HK-2 (cell line): ENCODE measurements around the gene CCSER1.

ENCODE experiments used
- DNase-seq: peaks from one replicate; pipeline ENCODE4 v3.0.0-alpha.2; 2018; ENCODE audit not compliant: unreplicated experiment

Gene CCSER1

GRCh38 chr4:90189946-90190345, 62.8 kb downstream of the CCSER1 start:
- no peak for DNase-seq

GRCh38 chr4:90190525-90190924, 63.3 kb downstream of the CCSER1 start:
- DNase-seq, result no peak

GRCh38 chr4:90198086-90198847, 71.1 kb downstream of the CCSER1 start:
- no peak for DNase-seq

GRCh38 chr4:90207887-90208454, 80.8 kb downstream of the CCSER1 start:
- no peak for DNase-seq

- DNase-seq, result no peak
Observed at GRCh38 chr4:90209922-90210321, 82.7 kb downstream of the CCSER1 start.

- no peak for DNase-seq
Observed at GRCh38 chr4:90211174-90211573, 84.0 kb downstream of the CCSER1 start.

- DNase-seq, result no peak
Observed at GRCh38 chr4:90215286-90215685, 88.1 kb downstream of the CCSER1 start.

GRCh38 chr4:90219822-90220221, 92.6 kb downstream of the CCSER1 start:
- DNase-seq, result no peak

GRCh38 chr4:90220459-90220858, 93.3 kb downstream of the CCSER1 start:
- DNase-seq, result no peak

GRCh38 chr4:90226734-90227133, 99.5 kb downstream of the CCSER1 start:
- DNase-seq, result peak; percentile 45

GRCh38 chr4:90227177-90227576, 100.0 kb downstream of the CCSER1 start:
- no peak for DNase-seq

- DNase-seq, result no peak
Observed at GRCh38 chr4:90234916-90235547, 107.8 kb downstream of the CCSER1 start.

GRCh38 chr4:90237751-90238530, 110.7 kb downstream of the CCSER1 start:
- DNase-seq, result no peak

- no peak for DNase-seq
Observed at GRCh38 chr4:90240333-90240732, 113.1 kb downstream of the CCSER1 start.

- DNase-seq, result no peak
Observed at GRCh38 chr4:90241008-90241407, 113.8 kb downstream of the CCSER1 start.

GRCh38 chr4:90245837-90246236, 118.6 kb downstream of the CCSER1 start:
- no peak for DNase-seq

GRCh38 chr4:90246816-90247215, 119.6 kb downstream of the CCSER1 start:
- DNase-seq, result no peak

GRCh38 chr4:90254357-90254756, 127.2 kb downstream of the CCSER1 start:
- DNase-seq, result no peak

- no peak for DNase-seq
Observed at GRCh38 chr4:90274175-90274574, 147.0 kb downstream of the CCSER1 start.

- DNase-seq, result no peak
Observed at GRCh38 chr4:90280954-90281353, 153.8 kb downstream of the CCSER1 start.

- no peak for DNase-seq
Observed at GRCh38 chr4:90281541-90282355, 154.6 kb downstream of the CCSER1 start.

GRCh38 chr4:90290345-90290744, 163.2 kb downstream of the CCSER1 start:
- DNase-seq, result no peak
